OCI-LY3 (cell line): Measurements from ENCODE around the gene OLA1.

Experiments
- H2AFZ ChIP-seq: fragments of 200-600, 300-600 bp; shearing (Covaris generic); 2 replicates; pipeline ENCODE4 v1.6.0; 2014; ENCODE audit warnings: antibody characterized with exemption, low read depth, low read length
- H3K27ac ChIP-seq: fragments of 200-600, 300-600 bp; sonication (generic); 2 replicates; pipeline ENCODE4 v1.5.1; 2014; ENCODE audit warnings: mild to moderate bottlenecking, low read length, moderate library complexity, mixed read lengths
- H3K27me3 ChIP-seq: fragments of 200-600, 300-600 bp; sonication (generic); 2 replicates; pipeline ENCODE4 v1.6.1; 2014; ENCODE audit warnings: low read depth, low read length, mixed read lengths
- H3K36me3 ChIP-seq: fragments of 200-600, 300-600 bp; sonication (generic); replicated peaks from 2 replicates; pipeline ENCODE3; 2014; ENCODE audit warnings: low read depth, low read length, mixed read lengths
- H3K4me1 ChIP-seq: fragments of 300-600, 200-600 bp; sonication (generic); 2 replicates; pipeline ENCODE4 v1.6.1; 2014; ENCODE audit warnings: low read length, mixed read lengths
- H3K4me2 ChIP-seq: fragments of 200-600, 300-600 bp; sonication (generic); 2 replicates; pipeline ENCODE4 v1.6.1; 2014; ENCODE audit warnings: low read length, mixed read lengths
- H3K4me3 ChIP-seq: fragments of 300-600, 200-600 bp; sonication (generic); 2 replicates; pipeline ENCODE4 v1.5.1; 2014; ENCODE audit warnings: antibody characterized with exemption, mild to moderate bottlenecking, low read length, moderate library complexity
- H3K79me2 ChIP-seq: fragments of 300-600, 200-600 bp; shearing (Covaris generic); 2 replicates; pipeline ENCODE4 v1.6.1; 2014; ENCODE audit warnings: mild to moderate bottlenecking, low read length, mixed read lengths
- H3K9ac ChIP-seq: fragments of 300-600, 200-600 bp; shearing (Covaris generic); 2 replicates; pipeline ENCODE4 v1.6.0; 2014; ENCODE audit warnings: mild to moderate bottlenecking, low read length, moderate library complexity
- H3K9me3 ChIP-seq: fragments of 200-600, 300-600 bp; shearing (Covaris generic); 2 replicates; pipeline ENCODE4 v1.6.1; 2014; ENCODE audit warnings: low read length, mixed read lengths; ENCODE audit not compliant: insufficient read depth
- H4K20me1 ChIP-seq: fragments of 200-600, 300-600 bp; sonication (generic); 2 replicates; pipeline ENCODE4 v1.6.1; 2016; ENCODE audit warnings: low read length, mixed read lengths; ENCODE audit not compliant: insufficient read depth
- EZH2phosphoT487 ChIP-seq: fragments of 200-600 bp; shearing (Covaris generic); IDR thresholded peaks from 2 replicates; pipeline ENCODE4 v1.6.1; 2018; ENCODE audit warnings: antibody characterized with exemption, mixed run types, low read depth
- TF ChIP-seq, protein P1 (sequence below): fragments of 200-600, 300-600 bp; sonication (generic); IDR thresholded peaks from 2 replicates; pipeline ENCODE4 v1.5.1; 2014; ENCODE audit warnings: antibody characterized with exemption, low read length, low read depth

The OLA1 gene

DNA sequence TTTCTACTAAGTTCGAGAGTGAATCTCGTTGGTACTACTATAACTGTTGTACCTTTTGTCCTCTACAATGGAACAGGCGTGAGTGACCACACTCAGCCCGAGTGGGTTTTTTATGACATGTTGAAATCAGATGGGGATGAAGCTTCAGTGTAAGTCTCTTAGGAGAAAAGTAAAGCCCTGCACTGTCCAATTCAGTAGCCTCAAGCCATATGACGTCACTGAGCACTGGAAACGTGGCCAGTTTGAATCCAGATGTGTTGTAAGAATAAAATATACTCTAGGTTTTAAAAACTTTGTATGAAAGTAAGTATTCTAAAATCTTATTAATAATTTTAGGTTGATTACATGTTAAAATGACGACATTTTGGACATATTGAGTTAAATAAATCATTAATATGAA lies 181.5 kb downstream of the OLA1 start:
- Histone ChIP-seq H3K36me3 (no peaks in the 10 kb centered on the region), H3K27me3 (peaks cover 10% of the 10 kb centered on the region; the same call in 1 of the 2 replicates), H3K79me2 (no peaks in the 10 kb centered on the region), H3K4me2 (no peak overlapping the region), H3K4me1 (peaks cover 6% of the 10 kb centered on the region), H2AFZ (no peak overlapping the region), H3K27ac (no peak overlapping the region), H4K20me1 (no peaks in the 10 kb centered on the region), H3K9me3 (no peaks in the 10 kb centered on the region), H3K9ac (no peak overlapping the region), H3K4me3 (no peak overlapping the region)
- TF ChIP-seq EZH2phosphoT487: no peak
- TF ChIP-seq, protein P1, sequence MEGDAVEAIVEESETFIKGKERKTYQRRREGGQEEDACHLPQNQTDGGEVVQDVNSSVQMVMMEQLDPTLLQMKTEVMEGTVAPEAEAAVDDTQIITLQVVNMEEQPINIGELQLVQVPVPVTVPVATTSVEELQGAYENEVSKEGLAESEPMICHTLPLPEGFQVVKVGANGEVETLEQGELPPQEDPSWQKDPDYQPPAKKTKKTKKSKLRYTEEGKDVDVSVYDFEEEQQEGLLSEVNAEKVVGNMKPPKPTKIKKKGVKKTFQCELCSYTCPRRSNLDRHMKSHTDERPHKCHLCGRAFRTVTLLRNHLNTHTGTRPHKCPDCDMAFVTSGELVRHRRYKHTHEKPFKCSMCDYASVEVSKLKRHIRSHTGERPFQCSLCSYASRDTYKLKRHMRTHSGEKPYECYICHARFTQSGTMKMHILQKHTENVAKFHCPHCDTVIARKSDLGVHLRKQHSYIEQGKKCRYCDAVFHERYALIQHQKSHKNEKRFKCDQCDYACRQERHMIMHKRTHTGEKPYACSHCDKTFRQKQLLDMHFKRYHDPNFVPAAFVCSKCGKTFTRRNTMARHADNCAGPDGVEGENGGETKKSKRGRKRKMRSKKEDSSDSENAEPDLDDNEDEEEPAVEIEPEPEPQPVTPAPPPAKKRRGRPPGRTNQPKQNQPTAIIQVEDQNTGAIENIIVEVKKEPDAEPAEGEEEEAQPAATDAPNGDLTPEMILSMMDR: no peak

DNA sequence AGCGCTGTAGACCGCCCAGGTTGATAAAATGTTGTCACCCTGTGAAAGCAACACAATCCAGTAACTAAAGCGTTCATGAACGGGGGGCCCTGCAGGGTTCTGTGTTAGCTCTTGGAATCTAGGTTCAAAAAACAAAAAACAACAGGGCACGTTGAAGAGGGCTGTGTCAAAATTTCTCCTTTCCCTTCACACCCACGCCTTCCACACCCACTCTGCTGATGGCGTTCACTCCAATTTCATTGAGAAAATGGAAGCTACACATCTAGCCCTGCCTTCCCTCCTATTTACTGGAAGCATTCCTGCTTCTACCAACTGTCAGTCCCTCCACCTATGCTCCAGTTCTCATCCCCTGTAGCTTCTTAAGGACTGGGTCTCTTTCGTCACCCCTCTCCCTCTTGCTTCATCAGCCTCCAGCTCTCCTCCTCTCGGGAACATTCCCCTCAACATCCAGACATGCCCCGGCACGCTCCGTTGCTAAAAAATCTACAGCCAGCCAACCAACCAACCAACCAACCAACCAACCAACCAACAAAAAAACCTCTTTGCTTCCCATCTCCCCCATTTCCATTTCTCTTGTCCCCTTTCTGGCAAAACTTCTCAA lies 184.7 kb downstream of the OLA1 start:
- peaks cover 4% of the 10 kb centered on the region for H3K36me3 ChIP-seq
- peaks cover 27% of the 10 kb centered on the region for H3K4me1 ChIP-seq
- no peaks in the 10 kb centered on the region for H3K79me2 ChIP-seq
- H3K27ac ChIP-seq: no peak overlapping the region
- H3K9ac ChIP-seq: no peak overlapping the region
- no peaks in the 10 kb centered on the region for H4K20me1 ChIP-seq
- H3K4me3 ChIP-seq: no peak overlapping the region
- no peak for TF ChIP-seq EZH2phosphoT487
- TF ChIP-seq, protein P1: no peak
- peaks cover 12% of the 10 kb centered on the region; the same call in 1 of the 2 replicates for H3K27me3 ChIP-seq
- H2AFZ ChIP-seq: no peak overlapping the region
- no peak overlapping the region for H3K4me2 ChIP-seq
- H3K9me3 ChIP-seq: 0 out of 2 replicates have a peak, but pooled peaks cover 3% of the 10 kb centered on the region

DNA sequence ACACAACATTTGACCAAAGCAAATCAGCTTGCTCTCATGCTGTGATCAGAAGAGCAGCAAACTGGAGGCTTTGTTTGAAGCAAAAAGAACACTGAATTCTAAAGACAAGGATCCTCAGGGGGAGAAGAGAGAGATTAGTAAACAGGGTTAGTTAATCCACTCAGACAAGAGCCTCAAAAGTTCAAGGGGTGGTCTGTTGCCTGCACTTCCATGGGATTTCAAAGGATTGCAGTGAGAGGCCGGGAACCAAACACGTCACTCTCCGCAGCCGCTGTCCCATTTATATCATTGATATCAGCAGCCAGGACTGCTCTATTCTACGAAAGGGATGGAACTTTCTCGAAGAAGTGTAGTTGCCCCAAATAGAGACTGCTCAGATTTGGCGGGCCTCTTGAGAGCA lies 185.4 kb downstream of the OLA1 start:
- no peaks in the 10 kb centered on the region for H4K20me1 ChIP-seq
- H3K36me3 ChIP-seq: peaks cover 4% of the 10 kb centered on the region
- 0 out of 2 replicates have a peak, but pooled peaks cover 3% of the 10 kb centered on the region for H3K9me3 ChIP-seq
- no peak overlapping the region for H3K9ac ChIP-seq
- no peak overlapping the region for H3K4me2 ChIP-seq
- H3K4me3 ChIP-seq: no peak overlapping the region
- no peaks in the 10 kb centered on the region for H3K79me2 ChIP-seq
- no peak overlapping the region for H2AFZ ChIP-seq
- peaks cover 27% of the 10 kb centered on the region for H3K4me1 ChIP-seq
- H3K27me3 ChIP-seq: peaks cover 12% of the 10 kb centered on the region; the same call in 1 of the 2 replicates
- no peak for TF ChIP-seq EZH2phosphoT487
- TF ChIP-seq, protein P1: no peak
- no peak overlapping the region for H3K27ac ChIP-seq

GRCh38 chr2:174059884-174060244 lies 188.5 kb downstream of the OLA1 start:
- Histone ChIP-seq H3K4me2 (peak overlapping the region; percentile 58), H3K36me3 (peaks cover 4% of the 10 kb centered on the region), H3K27me3 (peaks cover 12% of the 10 kb centered on the region; the same call in 1 of the 2 replicates), H2AFZ (no peak overlapping the region), H3K4me3 (peak overlapping the region; percentile 18; the same call in 1 of the 2 replicates), H3K9me3 (0 out of 2 replicates have a peak, but pooled peaks cover 3% of the 10 kb centered on the region), H3K79me2 (no peaks in the 10 kb centered on the region), H3K9ac (no peak overlapping the region), H4K20me1 (no peaks in the 10 kb centered on the region), H3K27ac (0 out of 2 replicates have a peak overlapping the region, but pooled peaks have one; percentile 12), H3K4me1 (peaks cover 27% of the 10 kb centered on the region)
- no peak for TF ChIP-seq EZH2phosphoT487
- TF ChIP-seq, protein P1: no peak
